PFSK-1 (cell line): ENCODE results near the gene SLC25A34.

ENCODE experiments used
- FOXP2 ChIP-seq: optimal IDR thresholded peaks from 2 replicates; pipeline ENCODE3; 2011; ENCODE audit warnings: borderline replicate concordance, control low read depth, inconsistent platforms; ENCODE audit not compliant: insufficient read depth; ENCODE audit errors: extremely low read length, extremely low read depth
- POLR2AphosphoS5 ChIP-seq: IDR thresholded peaks from 2 replicates; pipeline ENCODE4 v1.6.1; 2012; ENCODE audit warnings: low read depth, mild to moderate bottlenecking, control low read depth, low read length, moderate library complexity
- REST ChIP-seq, 2 experiments: IDR thresholded peaks; 2 replicates each; pipeline versions ENCODE4 v1.6.1 to v1.8.0; 2011 to 2012; ENCODE audit warnings: low read depth in 2 of 2, low read length in 2 of 2, control low read depth in 1 of 2, inconsistent platforms in 1 of 2, mild to moderate bottlenecking in 1 of 2, moderate library complexity in 1 of 2; ENCODE audit not compliant: insufficient read depth in 1 of 2
- SIN3A ChIP-seq: IDR thresholded peaks from 2 replicates; pipeline ENCODE4 v1.6.1; 2012; ENCODE audit warnings: mild to moderate bottlenecking, low read length, moderate library complexity, borderline replicate concordance; ENCODE audit not compliant: insufficient read depth
- TAF1 ChIP-seq: IDR thresholded peaks from 2 replicates; pipeline ENCODE4 v1.6.1; 2012; ENCODE audit warnings: low read length, control low read depth, borderline replicate concordance; ENCODE audit not compliant: insufficient read depth

DNA sequence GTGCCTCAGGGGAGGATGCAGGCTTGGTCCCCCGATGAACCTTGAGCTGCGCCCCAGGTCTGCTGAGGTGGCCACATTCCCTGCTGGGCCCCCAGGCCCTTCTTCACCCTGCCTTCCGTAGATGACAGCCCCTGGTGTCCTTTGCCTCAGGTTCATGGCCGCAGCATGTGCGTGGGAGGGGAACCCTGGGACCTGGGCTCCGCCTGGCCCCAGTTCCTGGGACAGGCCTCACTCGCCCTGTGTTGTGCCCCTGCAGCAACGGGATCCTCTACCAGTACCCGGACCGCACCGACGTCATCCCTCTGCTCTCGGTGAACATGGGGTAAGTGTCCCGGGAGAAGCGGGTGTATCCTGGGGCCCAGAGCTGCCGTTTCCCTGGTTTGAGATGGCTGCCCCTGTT, 5.1 kb upstream of the SLC25A34 start:
- no peak for TF ChIP-seq POLR2AphosphoS5
- no peak for TF ChIP-seq TAF1
- TF ChIP-seq REST (IDR thresholded peaks at IDR 0.05; ENCODE audit: insufficient read depth in 1 of 2, low read depth in 2 of 2, low read length in 2 of 2) = no peak
- TF ChIP-seq SIN3A = no peak
- TF ChIP-seq FOXP2 = no peak
